ENCODE results near the gene FANCM.

DNA sequence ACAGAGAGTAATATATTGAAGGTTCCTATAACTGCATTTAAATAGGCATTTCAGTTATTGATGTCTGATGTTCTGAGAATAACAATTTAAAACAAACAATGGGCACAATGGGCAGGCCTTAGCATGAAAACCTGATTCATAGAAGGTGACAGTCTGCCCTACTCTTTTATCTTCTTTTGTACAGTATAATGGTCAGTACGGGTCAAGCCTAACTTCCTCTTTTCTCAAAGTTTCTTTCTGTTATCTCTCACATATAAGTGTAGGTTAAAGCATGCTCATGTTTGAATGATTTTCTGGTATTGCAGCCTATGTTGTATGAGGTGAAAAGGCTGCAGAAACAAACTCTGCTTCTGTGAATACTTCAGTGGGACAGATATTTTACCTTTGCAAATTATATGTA lies 15.6 kb upstream of the FANCM start:
- TF ChIP-seq, protein P1, sequence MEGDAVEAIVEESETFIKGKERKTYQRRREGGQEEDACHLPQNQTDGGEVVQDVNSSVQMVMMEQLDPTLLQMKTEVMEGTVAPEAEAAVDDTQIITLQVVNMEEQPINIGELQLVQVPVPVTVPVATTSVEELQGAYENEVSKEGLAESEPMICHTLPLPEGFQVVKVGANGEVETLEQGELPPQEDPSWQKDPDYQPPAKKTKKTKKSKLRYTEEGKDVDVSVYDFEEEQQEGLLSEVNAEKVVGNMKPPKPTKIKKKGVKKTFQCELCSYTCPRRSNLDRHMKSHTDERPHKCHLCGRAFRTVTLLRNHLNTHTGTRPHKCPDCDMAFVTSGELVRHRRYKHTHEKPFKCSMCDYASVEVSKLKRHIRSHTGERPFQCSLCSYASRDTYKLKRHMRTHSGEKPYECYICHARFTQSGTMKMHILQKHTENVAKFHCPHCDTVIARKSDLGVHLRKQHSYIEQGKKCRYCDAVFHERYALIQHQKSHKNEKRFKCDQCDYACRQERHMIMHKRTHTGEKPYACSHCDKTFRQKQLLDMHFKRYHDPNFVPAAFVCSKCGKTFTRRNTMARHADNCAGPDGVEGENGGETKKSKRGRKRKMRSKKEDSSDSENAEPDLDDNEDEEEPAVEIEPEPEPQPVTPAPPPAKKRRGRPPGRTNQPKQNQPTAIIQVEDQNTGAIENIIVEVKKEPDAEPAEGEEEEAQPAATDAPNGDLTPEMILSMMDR (IDR thresholded peaks at IDR 0.05), result no peak
- no peak for TF ChIP-seq POLR2A (IDR thresholded peaks at IDR 0.05)
